Measurements from ENCODE around the gene ENTPD8.

DNA sequence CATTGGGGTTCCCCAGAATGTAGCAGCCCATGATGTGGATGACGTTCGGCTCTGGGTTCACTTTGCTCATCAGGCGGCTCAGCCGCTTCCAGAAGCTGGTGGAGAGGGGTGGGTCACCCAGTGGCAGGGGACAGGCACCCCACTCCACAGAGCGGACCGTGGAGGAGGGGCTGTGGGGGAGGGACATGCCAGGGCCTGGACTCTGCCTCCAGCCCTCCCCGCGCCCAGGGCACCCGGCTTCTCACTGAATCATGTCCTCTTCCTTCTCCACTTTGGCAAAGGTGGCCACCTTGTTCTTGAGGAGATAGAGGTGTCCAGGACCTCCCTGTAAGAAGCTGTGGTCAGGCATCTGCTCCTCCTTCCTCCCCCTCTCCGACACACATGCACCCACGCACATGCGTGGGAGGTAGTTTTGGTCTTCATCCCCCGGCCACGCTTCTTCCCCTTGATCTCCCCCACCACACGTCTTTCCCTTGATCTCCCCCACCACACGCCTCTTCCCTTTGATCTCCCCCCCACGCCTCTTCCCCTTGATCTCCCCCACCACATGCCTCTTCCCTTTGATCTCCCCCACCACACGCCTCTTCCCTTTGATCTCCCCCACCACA, 8.9 kb upstream of the ENTPD8 start:
- TF ChIP-seq, protein P1, sequence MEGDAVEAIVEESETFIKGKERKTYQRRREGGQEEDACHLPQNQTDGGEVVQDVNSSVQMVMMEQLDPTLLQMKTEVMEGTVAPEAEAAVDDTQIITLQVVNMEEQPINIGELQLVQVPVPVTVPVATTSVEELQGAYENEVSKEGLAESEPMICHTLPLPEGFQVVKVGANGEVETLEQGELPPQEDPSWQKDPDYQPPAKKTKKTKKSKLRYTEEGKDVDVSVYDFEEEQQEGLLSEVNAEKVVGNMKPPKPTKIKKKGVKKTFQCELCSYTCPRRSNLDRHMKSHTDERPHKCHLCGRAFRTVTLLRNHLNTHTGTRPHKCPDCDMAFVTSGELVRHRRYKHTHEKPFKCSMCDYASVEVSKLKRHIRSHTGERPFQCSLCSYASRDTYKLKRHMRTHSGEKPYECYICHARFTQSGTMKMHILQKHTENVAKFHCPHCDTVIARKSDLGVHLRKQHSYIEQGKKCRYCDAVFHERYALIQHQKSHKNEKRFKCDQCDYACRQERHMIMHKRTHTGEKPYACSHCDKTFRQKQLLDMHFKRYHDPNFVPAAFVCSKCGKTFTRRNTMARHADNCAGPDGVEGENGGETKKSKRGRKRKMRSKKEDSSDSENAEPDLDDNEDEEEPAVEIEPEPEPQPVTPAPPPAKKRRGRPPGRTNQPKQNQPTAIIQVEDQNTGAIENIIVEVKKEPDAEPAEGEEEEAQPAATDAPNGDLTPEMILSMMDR (IDR thresholded peaks at IDR 0.05) = no peak
- TF ChIP-seq POLR2A (IDR thresholded peaks at IDR 0.05) = no peak
